ENCODE data around the gene SGK1.

Gene SGK1
- 388 to 1,426 (median 877) reads per million in 18 experiments for total RNA-seq

- no peak for DNase-seq
These were observed at the start of gene SGK1 for GRCh38 chr6:134317471-134318131. TSS of gene SGK1 (minus strand) at chr6:134318112. CDS start at chr6:134317460, 652 bp downstream.

DNA sequence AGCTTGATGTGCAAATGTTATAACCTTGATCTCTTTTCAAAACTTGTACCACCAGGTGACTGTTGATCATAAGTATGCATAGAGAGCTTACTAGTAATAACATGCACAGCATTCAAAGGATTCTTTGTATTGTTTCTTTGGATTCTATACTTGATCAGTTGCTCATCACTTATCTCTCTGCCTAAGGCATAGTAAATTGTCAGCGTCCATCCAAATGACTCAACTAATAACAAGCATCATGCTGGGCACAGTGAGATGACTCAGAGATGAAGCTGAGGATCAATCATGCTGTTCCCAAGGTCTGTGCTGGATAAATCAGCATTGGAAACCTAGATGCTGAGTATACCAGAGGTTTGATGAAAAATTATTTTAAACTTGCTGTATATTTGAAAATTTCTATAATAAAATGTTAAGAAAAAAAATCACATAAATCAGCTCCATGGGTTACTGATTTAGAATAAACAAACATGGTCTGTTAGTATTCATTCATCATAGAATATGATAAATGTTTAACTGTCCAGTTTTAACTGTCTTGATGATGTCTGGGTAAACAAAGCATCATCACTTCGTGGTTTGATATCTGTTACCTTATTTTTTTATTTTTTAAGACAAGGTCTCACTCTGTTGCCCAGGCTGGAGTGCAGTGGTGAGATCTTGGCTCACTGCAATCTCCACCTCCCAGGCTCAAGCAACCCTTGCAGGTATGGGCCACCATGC is 45.6 kb upstream of the SGK1 start:
- no peak for DNase-seq

DNA sequence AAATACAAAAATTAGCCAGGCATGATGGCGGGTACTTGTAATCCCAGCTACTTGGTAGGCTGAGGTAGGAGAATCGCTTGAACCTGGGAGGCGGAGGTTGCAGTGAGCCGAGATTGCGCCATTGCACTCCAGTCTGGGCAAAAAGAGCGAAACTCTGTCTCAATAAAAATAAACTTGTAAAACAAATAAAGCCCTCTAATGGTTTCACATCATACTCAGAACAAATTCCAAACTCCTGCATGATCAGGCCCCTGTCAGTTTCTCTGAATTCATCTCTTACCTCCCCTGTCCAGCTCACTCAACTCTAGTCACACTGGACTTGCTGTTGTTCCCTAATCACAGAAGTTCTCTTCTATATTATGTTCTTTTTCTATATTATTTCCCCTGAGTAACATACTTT is 43.1 kb upstream of the SGK1 start:
- DNase-seq: no peak

- DNase-seq: no peak
These were observed 41.4 kb upstream of the SGK1 start for GRCh38 chr6:134359302-134359701.

DNA sequence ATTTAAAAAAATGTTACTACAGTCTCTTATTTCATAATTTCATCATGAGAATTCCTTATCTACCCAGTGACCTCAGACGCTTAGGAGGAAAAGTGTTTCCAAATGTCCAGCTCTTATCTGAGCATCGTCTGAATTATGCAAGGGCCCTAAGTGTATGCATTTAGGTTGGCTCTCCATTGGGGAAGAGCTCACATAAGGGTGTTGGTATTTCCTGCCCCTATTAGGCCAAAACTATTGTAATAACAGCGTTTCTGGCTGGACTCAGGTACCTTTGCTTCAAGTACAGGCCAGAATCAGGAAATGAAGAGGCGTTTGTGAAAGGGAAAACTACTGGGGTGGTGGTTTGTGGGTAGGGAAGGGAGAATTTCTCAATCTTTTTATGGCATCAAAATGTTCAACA is 40.4 kb upstream of the SGK1 start:
- DNase-seq: peak; percentile 54 to 56

- DNase-seq: peak; percentile 41 to 56
These were observed 39.1 kb upstream of the SGK1 start for GRCh38 chr6:134357022-134357487.

DNA sequence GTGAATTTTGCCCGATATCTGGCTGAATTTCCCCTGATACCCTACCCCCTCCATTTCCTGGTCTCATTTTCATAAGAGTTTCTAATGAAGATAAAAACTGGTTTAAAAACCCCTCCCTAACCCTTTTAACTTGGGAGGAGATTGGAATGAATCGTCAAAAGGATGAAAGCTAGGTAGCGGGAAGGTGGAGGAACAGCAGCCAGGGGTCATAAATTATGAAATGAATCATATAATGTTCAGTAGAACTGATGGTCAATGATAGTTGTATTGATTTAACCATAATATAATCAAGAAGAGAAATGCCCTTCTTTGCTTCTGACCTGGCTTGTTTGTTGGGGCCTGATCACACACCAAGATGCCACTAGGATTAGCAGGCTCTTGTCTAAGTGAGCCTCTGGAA is 38.5 kb upstream of the SGK1 start:
- DNase-seq: no peak

- no peak for DNase-seq
These were observed 35.0 kb upstream of the SGK1 start for GRCh38 chr6:134352786-134353480.

DNA sequence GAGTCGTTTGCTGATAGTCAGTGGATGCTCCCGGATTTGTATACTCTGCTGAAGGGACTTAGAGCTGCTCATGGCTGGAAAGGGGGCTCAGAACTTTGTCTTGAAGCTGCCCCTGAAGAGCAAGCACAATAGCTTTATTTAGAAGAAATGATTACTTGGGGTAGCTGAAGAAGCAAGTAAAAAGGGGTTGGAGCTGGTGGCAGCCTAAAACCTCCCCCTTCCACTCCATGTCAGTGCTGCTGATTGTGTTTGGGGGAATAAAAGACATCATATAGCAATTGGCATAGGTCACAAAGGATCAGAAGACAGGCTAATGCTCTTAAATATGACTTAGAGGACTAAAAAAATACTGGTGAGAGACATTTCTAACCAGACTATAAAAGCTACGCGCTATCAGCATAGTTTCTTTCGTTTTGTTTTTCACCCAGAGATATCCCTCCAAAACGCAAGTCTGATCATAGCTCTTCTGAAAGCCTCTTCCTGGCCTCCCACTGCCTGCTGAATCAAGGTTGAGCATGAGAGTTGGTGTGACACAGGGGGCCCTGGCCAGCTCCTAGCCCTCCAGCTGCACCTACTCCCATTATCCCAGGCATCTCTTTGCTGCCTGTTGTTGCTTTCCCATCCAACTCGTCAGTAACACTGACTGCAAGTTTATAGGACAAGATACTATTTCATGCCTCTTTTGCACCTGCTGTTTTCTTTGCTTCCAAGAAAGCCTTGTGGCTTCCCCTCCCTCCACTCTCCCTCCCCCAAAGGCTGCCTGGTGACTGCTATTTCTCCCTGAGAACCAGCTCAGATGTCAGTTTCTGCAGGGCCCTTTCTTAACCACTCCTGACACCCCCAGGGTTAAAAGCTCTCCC is 33.9 kb upstream of the SGK1 start:
- no peak for DNase-seq

DNA sequence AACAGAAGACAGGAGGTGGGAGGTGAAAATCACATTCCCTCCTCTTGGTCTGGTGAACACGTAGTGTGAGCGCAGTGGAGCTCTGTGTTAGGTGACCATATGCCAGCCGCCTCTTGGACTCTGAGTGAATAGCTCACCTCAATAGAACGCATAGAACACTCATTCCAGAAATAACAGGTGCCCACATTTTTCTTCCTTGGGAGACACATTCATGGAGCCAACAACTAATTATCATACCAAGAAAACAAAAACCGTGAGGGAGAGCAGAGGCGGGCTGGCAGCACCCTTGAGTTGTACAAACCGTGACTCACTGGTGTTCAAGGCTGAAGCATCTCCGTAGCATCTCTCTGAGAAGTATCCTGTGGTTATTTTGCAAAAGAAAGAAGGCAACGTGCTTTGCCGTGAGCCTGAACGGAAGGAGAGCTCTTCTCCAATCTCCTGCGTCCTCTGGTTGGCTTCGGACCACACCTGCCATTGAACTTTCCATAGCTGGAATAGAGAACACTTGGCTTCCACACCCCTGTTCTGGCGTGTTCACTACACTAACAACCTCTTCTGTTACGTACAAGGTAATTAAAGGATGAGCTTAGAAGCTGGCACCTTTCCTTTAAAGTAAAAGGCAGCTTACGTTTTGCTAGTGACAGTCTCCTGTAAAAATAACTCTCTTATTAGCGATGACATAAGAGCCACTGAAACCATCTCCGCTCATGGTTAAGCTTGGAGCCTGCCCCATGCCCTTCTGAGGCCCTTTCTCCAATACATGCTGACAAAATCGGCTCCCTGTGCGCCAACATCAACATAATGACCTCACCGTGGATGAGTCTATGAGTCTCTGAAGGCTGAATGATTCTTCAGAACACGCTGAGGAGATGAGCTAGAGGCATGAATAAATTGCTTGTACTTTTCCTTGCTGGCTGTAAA is 30.2 kb upstream of the SGK1 start:
- DNase-seq: no peak

- no peak for DNase-seq
These were observed 29.1 kb upstream of the SGK1 start for GRCh38 chr6:134346932-134347545.

DNA sequence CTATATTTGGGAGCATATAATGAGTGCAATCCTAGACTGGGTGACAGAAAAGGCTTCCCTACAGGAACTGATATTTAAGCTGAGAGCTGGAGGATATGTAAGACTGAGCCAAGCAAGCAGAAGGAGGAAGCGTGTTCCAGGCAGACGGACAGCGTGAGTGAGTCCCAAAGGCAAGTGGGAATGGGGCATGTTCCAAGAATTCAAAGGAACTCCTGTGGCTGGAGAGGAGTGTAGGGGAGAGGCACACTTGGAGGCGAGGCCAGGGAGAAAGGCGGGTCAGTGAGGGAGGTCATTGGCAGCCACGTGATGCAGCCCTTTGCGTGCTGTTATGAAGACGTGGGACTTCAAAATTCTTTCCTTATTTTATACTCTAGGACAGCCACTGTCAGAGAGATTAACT is 27.9 kb upstream of the SGK1 start:
- peak in 1 of 2 donors; percentile 30 for DNase-seq

DNA sequence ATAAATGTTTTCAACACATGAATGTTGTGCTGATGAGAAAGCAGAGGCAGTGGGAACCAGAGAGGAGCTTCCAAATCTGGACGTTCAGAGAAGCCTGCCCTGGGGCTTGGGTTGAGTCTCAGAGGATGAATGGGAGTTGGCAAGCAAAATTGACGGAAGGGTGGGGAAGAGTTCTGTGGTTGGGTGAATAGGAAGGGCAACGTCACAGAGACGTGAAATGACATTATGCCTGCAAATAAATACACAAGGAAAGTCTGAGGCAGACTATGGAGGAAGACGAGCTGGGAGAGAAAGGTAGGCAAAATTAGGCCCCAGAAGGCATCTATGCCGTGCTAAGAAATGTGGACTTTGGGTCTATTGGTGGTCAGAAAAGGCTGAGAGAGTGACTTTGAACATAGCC is 25.2 kb upstream of the SGK1 start:
- no peak for DNase-seq

DNA sequence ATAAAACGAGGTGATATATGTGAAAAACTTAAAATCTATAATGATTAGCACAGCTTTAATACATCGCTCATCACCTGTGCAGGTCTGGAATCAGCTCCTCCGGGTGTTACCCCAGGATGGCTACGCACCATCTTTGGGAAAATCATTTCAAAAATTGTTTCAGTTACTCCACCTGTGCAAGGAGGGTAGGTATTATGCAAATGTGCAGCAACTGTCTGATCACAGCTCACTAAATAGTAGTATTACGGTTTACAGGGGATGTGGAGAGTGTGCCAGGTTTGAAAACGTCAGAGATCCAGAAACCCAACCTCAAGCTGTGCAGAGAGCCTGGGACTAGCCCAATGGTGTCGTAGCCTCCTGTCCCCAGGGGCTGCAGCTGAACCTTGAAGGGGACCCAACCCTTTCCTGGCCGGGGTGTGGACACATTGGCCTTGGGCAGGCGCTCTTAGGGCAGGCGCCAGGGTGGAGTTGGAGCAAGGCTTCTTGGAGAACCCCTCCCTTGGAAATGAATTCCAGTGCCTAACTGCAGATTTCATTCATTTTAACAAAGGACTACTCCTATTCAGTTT is 24.2 kb upstream of the SGK1 start:
- DNase-seq: no peak

DNA sequence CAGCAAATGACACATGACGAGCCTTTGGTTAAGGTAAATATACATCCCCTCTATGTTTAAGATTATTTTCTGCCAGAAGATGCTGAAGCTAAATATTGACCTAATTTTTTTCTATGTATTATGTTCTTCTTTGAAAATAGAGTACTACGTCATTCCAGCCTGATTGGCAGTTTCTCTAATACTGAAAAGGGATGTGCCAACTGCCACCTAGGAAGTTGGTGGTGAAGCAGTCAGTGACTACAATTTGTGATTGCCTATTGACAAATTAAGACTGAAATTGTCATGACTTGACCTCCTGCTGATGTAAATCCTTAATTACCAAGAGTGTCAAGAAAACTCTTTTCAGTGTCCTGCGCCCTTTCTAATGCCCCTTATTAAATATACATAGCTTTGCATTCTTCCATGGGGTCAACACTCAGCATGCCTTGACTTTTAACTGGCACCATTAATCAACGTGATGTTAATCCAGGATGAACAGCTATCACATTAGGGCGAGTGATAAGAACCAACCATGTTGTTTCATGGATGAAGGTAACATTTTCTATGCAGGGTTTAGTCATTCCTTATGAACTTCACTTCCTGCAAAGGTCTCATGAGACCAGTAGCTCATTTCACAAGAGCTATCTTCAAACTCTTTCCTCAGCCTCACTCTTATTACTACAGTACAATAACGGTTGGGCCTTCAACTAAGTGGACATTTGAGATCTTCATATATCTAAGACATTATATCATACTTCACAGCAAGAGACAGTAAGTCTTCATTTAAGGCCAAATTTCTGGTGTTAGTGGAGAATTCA is 22.5 kb upstream of the SGK1 start:
- peak; percentile 75 to 87 for DNase-seq

GRCh38 chr6:134339216-134339615 is 21.3 kb upstream of the SGK1 start:
- no peak for DNase-seq

- no peak for DNase-seq
These were observed 13.3 kb upstream of the SGK1 start for GRCh38 chr6:134331256-134331655.

DNA sequence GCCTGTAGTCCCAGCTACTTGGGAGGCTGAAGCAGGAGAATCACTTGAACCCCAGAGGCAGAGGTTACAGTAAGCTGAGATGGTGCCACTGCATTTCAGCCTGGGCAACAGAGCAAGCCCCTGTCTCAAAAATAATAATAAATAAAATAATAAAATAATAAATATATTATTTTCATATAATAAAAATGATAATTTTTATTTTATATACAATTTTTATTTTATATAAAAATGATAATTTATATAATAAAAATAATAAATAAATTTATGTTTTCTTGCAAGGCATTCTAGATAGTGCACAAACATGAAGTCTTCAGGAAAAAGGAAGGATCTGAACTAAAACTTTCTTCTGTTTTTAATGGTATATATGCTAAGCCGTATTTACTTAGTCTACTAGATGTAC is 12.6 kb upstream of the SGK1 start:
- DNase-seq: no peak

- no peak for DNase-seq
These were observed 10.9 kb upstream of the SGK1 start for GRCh38 chr6:134328792-134329191.

GRCh38 chr6:134328138-134328537 is 10.2 kb upstream of the SGK1 start:
- DNase-seq: no peak

Data from inflammatory macrophage (primary cell).